Peyer's patch (tissue), 4 donors: ENCODE results near the gene B9D2.

Experiments used
- POLR2A ChIP-seq, 2 donors: fragments of 450-650 bp; IDR thresholded peaks; one replicate each; pipeline ENCODE4 v1.5.1; 2017; ENCODE audit warnings: antibody characterized with exemption in 2 of 2, mild to moderate bottlenecking in 2 of 2, moderate library complexity in 2 of 2
- TF ChIP-seq, protein P1 (sequence below), 6 experiments: fragments of 450-650 bp in 4 of 6; fragments of 200-600 bp in 2 of 6; sonication (generic) in 1 of 6; IDR thresholded peaks; one replicate each; pipeline ENCODE4 v1.5.1; 2017 to 2019; ENCODE audit warnings: antibody characterized with exemption in 6 of 6, mild to moderate bottlenecking in 3 of 6, moderate library complexity in 1 of 6

DNA sequence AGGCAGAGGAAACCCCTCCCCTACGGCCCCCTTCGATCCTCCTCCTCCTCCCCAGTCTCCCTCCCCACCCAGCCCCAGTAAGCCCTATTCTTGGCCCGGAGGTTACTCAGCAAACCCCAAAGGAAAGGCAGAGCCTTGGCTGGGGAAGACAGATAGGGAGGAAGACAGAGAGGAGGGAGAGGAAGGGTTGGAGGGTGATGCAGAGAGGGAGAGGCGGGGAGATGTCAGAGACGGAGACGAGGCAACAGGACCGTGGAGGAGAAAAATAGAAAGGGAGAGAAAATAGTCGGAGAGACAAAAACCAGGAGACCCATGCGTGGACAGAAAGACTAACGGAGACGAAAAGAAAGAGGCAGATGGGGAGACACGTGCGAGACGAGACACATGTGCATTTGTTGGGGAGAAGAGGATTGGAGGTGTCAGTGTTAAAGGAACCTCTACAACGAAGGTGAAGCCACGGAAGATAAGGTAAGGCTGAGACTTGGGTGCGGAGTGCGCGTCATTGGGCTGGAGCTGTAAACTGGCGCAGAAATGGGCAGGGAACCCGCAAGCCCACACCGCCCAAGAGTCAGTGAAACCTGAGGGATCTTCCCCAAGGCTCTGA, 13.1 kb downstream of the B9D2 start:
- TF ChIP-seq, protein P1, sequence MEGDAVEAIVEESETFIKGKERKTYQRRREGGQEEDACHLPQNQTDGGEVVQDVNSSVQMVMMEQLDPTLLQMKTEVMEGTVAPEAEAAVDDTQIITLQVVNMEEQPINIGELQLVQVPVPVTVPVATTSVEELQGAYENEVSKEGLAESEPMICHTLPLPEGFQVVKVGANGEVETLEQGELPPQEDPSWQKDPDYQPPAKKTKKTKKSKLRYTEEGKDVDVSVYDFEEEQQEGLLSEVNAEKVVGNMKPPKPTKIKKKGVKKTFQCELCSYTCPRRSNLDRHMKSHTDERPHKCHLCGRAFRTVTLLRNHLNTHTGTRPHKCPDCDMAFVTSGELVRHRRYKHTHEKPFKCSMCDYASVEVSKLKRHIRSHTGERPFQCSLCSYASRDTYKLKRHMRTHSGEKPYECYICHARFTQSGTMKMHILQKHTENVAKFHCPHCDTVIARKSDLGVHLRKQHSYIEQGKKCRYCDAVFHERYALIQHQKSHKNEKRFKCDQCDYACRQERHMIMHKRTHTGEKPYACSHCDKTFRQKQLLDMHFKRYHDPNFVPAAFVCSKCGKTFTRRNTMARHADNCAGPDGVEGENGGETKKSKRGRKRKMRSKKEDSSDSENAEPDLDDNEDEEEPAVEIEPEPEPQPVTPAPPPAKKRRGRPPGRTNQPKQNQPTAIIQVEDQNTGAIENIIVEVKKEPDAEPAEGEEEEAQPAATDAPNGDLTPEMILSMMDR (IDR thresholded peaks at IDR 0.05) = no peak
- TF ChIP-seq POLR2A (IDR thresholded peaks at IDR 0.05) = no peak
